Bronchial epithelial cell (primary cell): Measurements from ENCODE around the gene HSPBAP1. TPM values are rescaled to one million over a fixed set of nuclear protein-coding genes. Genes with fewer than 3 reads are reported as not detected.
A peak's percentile ranks its signal among the peaks of the same experiment; 100 is the strongest.

Source experiments
- DNase-seq: peaks from one replicate; pipeline ENCODE4 v3.0.0-alpha.2; 2010; ENCODE audit warnings: low read depth
- FAIRE-seq: peaks from 2 replicates; lab custom pipeline; 2011; peaks lifted over from hg19 to GRCh38; lab: Jason Lieb, UNC
- H3K27me3 ChIP-seq: 2 replicates; pipeline ENCODE4 v1.5.1; 2011; ENCODE audit warnings: low read length; ENCODE audit not compliant: control insufficient read depth, insufficient read depth
- H3K36me3 ChIP-seq: 2 replicates; pipeline ENCODE4 v1.5.1; 2011; ENCODE audit warnings: low read length; ENCODE audit not compliant: control insufficient read depth, insufficient read depth
- H3K4me3 ChIP-seq: 2 replicates; pipeline ENCODE4 v1.5.1; 2011; ENCODE audit warnings: mild to moderate bottlenecking, low read depth, low read length, control low read depth
- total RNA-seq: library from RNA; depleted of rRNA; stranded (reverse); fragments of >200 nt; gene quantifications from 2 replicates; pipeline ENCODE4 v1.2.1, GENCODE V29; 2014
- TF ChIP-seq, protein P1 (sequence below): IDR thresholded peaks from 2 replicates; pipeline ENCODE4 v1.5.1; 2011; ENCODE audit warnings: mild to moderate bottlenecking, moderate library complexity, low read length, control low read depth, inconsistent platforms; ENCODE audit not compliant: insufficient read depth, severe bottlenecking

Gene HSPBAP1
- total RNA-seq, 1 donor from 2014 or later: 11.3 TPM

DNA sequence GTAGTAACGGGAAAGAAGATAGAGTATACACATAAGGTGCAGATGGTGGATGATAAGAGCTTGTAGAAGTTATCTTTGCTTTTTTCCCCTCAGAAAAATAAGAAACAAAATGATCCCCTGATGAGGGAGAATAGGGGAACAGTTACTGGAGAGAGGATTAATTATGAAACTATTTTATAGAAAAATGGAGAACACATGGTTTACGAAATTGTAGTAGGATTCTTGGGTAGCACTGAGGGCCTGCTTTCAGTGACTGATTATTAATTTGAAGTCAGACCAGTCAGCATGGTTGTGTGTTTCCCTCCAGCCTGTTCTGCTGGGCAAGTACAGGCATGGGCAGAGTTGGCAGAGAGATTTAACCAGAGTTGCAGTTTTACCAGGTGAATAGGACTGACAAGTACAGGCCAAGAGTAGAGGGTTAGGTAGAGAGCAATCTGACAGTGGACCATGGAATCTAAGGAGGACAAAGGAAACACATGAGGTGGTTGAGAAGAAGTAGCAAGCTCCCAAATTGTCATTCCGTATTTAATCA is 7.1 kb upstream of the HSPBAP1 start:
- H3K4me3 ChIP-seq: no peak overlapping the region
- TF ChIP-seq, protein P1, sequence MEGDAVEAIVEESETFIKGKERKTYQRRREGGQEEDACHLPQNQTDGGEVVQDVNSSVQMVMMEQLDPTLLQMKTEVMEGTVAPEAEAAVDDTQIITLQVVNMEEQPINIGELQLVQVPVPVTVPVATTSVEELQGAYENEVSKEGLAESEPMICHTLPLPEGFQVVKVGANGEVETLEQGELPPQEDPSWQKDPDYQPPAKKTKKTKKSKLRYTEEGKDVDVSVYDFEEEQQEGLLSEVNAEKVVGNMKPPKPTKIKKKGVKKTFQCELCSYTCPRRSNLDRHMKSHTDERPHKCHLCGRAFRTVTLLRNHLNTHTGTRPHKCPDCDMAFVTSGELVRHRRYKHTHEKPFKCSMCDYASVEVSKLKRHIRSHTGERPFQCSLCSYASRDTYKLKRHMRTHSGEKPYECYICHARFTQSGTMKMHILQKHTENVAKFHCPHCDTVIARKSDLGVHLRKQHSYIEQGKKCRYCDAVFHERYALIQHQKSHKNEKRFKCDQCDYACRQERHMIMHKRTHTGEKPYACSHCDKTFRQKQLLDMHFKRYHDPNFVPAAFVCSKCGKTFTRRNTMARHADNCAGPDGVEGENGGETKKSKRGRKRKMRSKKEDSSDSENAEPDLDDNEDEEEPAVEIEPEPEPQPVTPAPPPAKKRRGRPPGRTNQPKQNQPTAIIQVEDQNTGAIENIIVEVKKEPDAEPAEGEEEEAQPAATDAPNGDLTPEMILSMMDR: no peak
- DNase-seq (peak; percentile 96), FAIRE-seq (peak; percentile 75)
- H3K27me3 ChIP-seq: no peaks in the 10 kb centered on the region
- H3K36me3 ChIP-seq: no peaks in the 10 kb centered on the region

DNA sequence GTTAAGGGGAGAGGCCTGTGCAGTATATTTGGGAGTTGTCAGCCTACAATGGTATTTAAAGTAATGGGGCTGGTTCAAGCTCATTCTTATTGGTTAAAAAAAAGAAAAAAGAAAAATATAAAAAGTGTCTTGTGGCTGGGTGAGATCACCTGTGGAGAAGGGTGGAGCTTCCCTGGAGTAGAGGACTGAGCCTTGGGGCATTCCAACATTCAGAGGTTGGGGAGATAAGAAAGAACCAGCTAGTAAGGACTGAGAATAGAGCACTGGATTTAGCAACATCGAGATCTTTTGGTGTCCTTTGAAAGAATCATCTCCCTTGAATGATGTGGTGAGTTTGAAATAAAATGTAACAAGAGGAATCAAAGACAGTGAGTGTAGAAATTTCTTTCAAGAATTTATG is 6.4 kb upstream of the HSPBAP1 start:
- Histone ChIP-seq H3K4me3 (no peak overlapping the region), H3K36me3 (no peaks in the 10 kb centered on the region), H3K27me3 (no peaks in the 10 kb centered on the region)
- TF ChIP-seq, protein P1: no peak
- no peak for FAIRE-seq
- DNase-seq: peak; percentile 66

DNA sequence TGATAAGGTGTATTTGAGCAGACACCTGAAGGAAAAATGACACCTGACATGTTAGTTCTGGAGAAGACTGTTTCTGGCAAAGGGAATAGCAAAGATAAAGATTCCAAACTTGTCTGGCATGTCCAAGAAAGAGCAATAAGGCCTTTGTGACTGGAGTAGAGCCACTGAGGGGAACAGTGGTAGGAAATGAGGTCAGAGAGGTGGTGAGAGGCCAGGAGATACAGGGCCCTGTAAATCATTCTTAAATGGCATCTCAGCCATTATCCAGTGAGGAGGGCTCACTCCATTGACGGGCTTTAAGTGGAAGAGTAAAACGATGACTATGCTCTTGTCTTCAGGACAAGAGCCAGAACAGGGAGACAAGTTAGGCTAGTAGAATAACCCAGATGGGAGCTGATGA is 5.7 kb upstream of the HSPBAP1 start:
- TF ChIP-seq, protein P1: no peak
- FAIRE-seq (no peak), DNase-seq (no peak)
- Histone ChIP-seq H3K27me3 (no peaks in the 10 kb centered on the region), H3K36me3 (no peaks in the 10 kb centered on the region), H3K4me3 (no peak overlapping the region)

DNA sequence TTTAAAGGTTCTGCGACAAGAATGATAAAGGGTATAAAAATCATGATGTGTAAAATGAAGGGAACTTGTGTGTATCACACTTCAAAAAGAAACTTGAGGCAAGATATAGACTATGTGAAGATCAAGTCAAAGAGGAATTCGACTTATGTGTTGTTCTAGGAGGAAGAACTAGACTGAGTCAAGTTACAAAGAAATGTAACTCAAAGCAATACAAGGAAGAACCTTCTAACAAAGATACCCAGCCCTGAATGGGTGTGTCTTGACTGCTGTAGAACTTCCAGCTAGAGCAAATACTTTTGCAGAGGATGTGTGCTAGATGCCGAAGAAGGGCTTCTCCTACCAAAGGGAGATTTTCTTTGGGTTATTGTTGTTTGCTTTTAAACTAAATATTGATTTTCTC is 3.7 kb upstream of the HSPBAP1 start:
- TF ChIP-seq, protein P1: no peak
- DNase-seq (peak; percentile 39), FAIRE-seq (no peak)

DNA sequence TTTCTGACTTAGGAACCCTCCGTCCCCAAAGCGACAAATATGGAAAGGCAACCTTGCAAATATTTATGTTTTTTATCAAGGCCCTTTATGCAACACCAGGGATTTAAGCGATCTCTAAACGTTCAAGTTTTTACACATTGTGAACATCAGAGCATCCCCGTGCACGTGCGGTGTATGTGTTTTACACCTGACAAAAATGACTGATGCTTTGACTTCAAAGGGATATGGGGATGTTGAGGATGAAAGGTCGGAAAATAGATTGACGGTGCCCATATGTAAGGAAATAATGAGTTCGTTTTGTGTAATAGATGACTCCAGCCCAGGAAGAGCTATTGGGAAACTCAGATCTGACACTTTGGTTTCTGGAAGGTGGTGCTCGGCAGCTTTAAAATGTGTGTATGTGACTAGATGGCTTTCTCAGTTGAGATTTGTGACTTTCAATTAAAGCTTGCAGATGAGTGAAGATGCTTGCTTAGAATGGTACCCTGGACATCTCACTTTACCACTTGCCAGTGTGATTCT is 2.1 kb upstream of the HSPBAP1 start:
- FAIRE-seq (no peak), DNase-seq (no peak)
- Histone ChIP-seq H3K36me3 (no peaks in the 10 kb centered on the region), H3K27me3 (no peaks in the 10 kb centered on the region), H3K4me3 (peak overlapping the region; percentile 74)
- TF ChIP-seq, protein P1: no peak

More for the DNA sequence above, 3.7 kb upstream of the HSPBAP1 start:
- no peak overlapping the region for H3K4me3 ChIP-seq
- H3K36me3 ChIP-seq: no peaks in the 10 kb centered on the region
- no peaks in the 10 kb centered on the region for H3K27me3 ChIP-seq
